Adrenal gland (tissue), 5 donors: Measurements from ENCODE around the gene NFATC4.

ENCODE experiments used
- POLR2A ChIP-seq, 2 donors: fragments of 450-650 bp; IDR thresholded peaks; one replicate each; pipeline ENCODE4 v1.6.1; 2017; ENCODE audit warnings: antibody characterized with exemption in 2 of 2, mild to moderate bottlenecking in 2 of 2, moderate library complexity in 1 of 2
- TF ChIP-seq, protein P1 (sequence below), 6 experiments: fragments of 450-650 bp in 4 of 6; fragments of 200-600 bp in 2 of 6; sonication (generic) in 1 of 6; IDR thresholded peaks; 1 replicate in 5 of 6; 2 replicates in 1 of 6; pipeline versions ENCODE4 v1.5.1 to v1.8.0; 2016 to 2021; ENCODE audit warnings: antibody characterized with exemption in 6 of 6, mild to moderate bottlenecking in 2 of 6, moderate library complexity in 1 of 6
- donor health status: DM: no; HTN: no; CAD: no.

DNA sequence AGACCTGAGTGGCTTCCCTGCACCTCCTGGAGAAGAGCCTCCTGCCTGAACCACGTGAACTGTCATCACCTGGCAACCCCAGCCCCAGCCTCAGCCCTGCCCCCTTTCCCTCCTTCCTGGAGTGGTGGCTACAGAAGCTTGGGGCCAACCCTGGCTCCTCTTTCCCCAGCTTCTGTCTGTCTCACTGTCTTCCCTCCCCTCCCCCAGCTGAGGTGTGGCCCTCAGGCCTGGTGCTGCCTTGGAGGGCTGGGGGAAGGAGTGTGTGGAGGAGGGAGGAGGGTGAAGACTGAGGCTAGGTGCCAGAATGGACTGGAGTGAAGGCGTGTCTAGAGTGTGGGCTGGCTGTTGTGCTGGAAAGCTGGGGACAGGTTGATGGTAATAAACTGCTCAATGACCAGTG lies 9.7 kb downstream of the NFATC4 start:
- TF ChIP-seq, protein P1, sequence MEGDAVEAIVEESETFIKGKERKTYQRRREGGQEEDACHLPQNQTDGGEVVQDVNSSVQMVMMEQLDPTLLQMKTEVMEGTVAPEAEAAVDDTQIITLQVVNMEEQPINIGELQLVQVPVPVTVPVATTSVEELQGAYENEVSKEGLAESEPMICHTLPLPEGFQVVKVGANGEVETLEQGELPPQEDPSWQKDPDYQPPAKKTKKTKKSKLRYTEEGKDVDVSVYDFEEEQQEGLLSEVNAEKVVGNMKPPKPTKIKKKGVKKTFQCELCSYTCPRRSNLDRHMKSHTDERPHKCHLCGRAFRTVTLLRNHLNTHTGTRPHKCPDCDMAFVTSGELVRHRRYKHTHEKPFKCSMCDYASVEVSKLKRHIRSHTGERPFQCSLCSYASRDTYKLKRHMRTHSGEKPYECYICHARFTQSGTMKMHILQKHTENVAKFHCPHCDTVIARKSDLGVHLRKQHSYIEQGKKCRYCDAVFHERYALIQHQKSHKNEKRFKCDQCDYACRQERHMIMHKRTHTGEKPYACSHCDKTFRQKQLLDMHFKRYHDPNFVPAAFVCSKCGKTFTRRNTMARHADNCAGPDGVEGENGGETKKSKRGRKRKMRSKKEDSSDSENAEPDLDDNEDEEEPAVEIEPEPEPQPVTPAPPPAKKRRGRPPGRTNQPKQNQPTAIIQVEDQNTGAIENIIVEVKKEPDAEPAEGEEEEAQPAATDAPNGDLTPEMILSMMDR (IDR thresholded peaks at IDR 0.05) = no peak
- TF ChIP-seq POLR2A (IDR thresholded peaks at IDR 0.05) = no peak
